ENCODE data around the gene RNF13.
"Not testable (repeated sequence)": the region's sequence is repeated elsewhere in the genome, so short reads cannot be mapped to it uniquely, and the experiment has no call there.

RNF13 gene

GRCh38 chr3:149867563-149867962, 54.5 kb downstream of the RNF13 start:
- Histone ChIP-seq H3K36me3 (ENCODE audit: insufficient read depth, low read length) (peaks cover 8% of the 10 kb centered on the region; the same call in 1 of the 2 replicates), H3K4me3 (ENCODE audit: low read depth, low read length) (no peak overlapping the region), H3K79me2 (ENCODE audit: control insufficient read depth, insufficient read depth, low read length, unreplicated experiment) (no peaks in the 10 kb centered on the region), H3K4me1 (ENCODE audit: control insufficient read depth, insufficient read depth, low read length, unreplicated experiment) (no peaks in the 10 kb centered on the region), H2AFZ (ENCODE audit: low read length, unreplicated experiment) (no peak overlapping the region), H3K27ac (ENCODE audit: low read depth, low read length) (no peak overlapping the region), H3K27me3 (ENCODE audit: insufficient read depth, low read length) (no peaks in the 10 kb centered on the region)

GRCh38 chr3:149871855-149872254, 58.8 kb downstream of the RNF13 start:
- Histone ChIP-seq H3K79me2 (ENCODE audit: control insufficient read depth, insufficient read depth, low read length, unreplicated experiment) (no peaks in the 10 kb centered on the region), H3K4me1 (ENCODE audit: control insufficient read depth, insufficient read depth, low read length, unreplicated experiment) (no peaks in the 10 kb centered on the region)

GRCh38 chr3:149872589-149872988, 59.6 kb downstream of the RNF13 start:
- H3K79me2 ChIP-seq (ENCODE audit: control insufficient read depth, insufficient read depth, low read length, unreplicated experiment), result no peaks in the 10 kb centered on the region
- H3K4me1 ChIP-seq (ENCODE audit: control insufficient read depth, insufficient read depth, low read length, unreplicated experiment), result no peaks in the 10 kb centered on the region
- H3K36me3 ChIP-seq (ENCODE audit: insufficient read depth, low read length), result peaks cover 4% of the 10 kb centered on the region; the same call in 1 of the 2 replicates
- H2AFZ ChIP-seq (ENCODE audit: low read length, unreplicated experiment), result no peak overlapping the region
- H3K27me3 ChIP-seq (ENCODE audit: insufficient read depth, low read length), result no peaks in the 10 kb centered on the region
- H3K4me3 ChIP-seq (ENCODE audit: low read depth, low read length), result no peak overlapping the region
- no peak overlapping the region for H3K27ac ChIP-seq (ENCODE audit: low read depth, low read length)

More at GRCh38 chr3:149871855-149872254, 58.8 kb downstream of the RNF13 start:
- Histone ChIP-seq H3K27me3 (ENCODE audit: insufficient read depth, low read length) (no peaks in the 10 kb centered on the region), H3K27ac (ENCODE audit: low read depth, low read length) (no peak overlapping the region), H3K36me3 (ENCODE audit: insufficient read depth, low read length) (peaks cover 4% of the 10 kb centered on the region; the same call in 1 of the 2 replicates), H3K4me3 (ENCODE audit: low read depth, low read length) (no peak overlapping the region), H2AFZ (ENCODE audit: low read length, unreplicated experiment) (no peak overlapping the region)

GRCh38 chr3:149877668-149878067, 64.7 kb downstream of the RNF13 start:
- H3K27ac ChIP-seq (ENCODE audit: low read depth, low read length), result no peak overlapping the region
- no peak overlapping the region for H3K4me3 ChIP-seq (ENCODE audit: low read depth, low read length)
- H3K4me1 ChIP-seq (ENCODE audit: control insufficient read depth, insufficient read depth, low read length, unreplicated experiment), result no peaks in the 10 kb centered on the region
- H2AFZ ChIP-seq (ENCODE audit: low read length, unreplicated experiment), result no peak overlapping the region
- H3K27me3 ChIP-seq (ENCODE audit: insufficient read depth, low read length), result no peaks in the 10 kb centered on the region
- no peaks in the 10 kb centered on the region for H3K79me2 ChIP-seq (ENCODE audit: control insufficient read depth, insufficient read depth, low read length, unreplicated experiment)
- H3K36me3 ChIP-seq (ENCODE audit: insufficient read depth, low read length), result no peaks in the 10 kb centered on the region

GRCh38 chr3:149879872-149880271, 66.9 kb downstream of the RNF13 start:
- no peaks in the 10 kb centered on the region for H3K36me3 ChIP-seq (ENCODE audit: insufficient read depth, low read length)
- no peak overlapping the region for H2AFZ ChIP-seq (ENCODE audit: low read length, unreplicated experiment)
- no peak overlapping the region for H3K27ac ChIP-seq (ENCODE audit: low read depth, low read length)
- H3K4me1 ChIP-seq (ENCODE audit: control insufficient read depth, insufficient read depth, low read length, unreplicated experiment), result no peaks in the 10 kb centered on the region
- no peaks in the 10 kb centered on the region for H3K27me3 ChIP-seq (ENCODE audit: insufficient read depth, low read length)
- H3K79me2 ChIP-seq (ENCODE audit: control insufficient read depth, insufficient read depth, low read length, unreplicated experiment), result no peaks in the 10 kb centered on the region
- no peak overlapping the region for H3K4me3 ChIP-seq (ENCODE audit: low read depth, low read length)

GRCh38 chr3:149881879-149882278, 68.9 kb downstream of the RNF13 start:
- Histone ChIP-seq H3K79me2 (ENCODE audit: control insufficient read depth, insufficient read depth, low read length, unreplicated experiment) (no peaks in the 10 kb centered on the region), H2AFZ (ENCODE audit: low read length, unreplicated experiment) (no peak overlapping the region), H3K4me1 (ENCODE audit: control insufficient read depth, insufficient read depth, low read length, unreplicated experiment) (no peaks in the 10 kb centered on the region), H3K4me3 (ENCODE audit: low read depth, low read length) (no peak overlapping the region), H3K36me3 (ENCODE audit: insufficient read depth, low read length) (no peaks in the 10 kb centered on the region), H3K27ac (ENCODE audit: low read depth, low read length) (no peak overlapping the region), H3K27me3 (ENCODE audit: insufficient read depth, low read length) (no peaks in the 10 kb centered on the region)

GRCh38 chr3:149883134-149883533, 70.1 kb downstream of the RNF13 start:
- no peak overlapping the region for H2AFZ ChIP-seq (ENCODE audit: low read length, unreplicated experiment)
- H3K4me3 ChIP-seq (ENCODE audit: low read depth, low read length), result no peak overlapping the region
- H3K4me1 ChIP-seq (ENCODE audit: control insufficient read depth, insufficient read depth, low read length, unreplicated experiment), result no peaks in the 10 kb centered on the region
- no peak overlapping the region for H3K27ac ChIP-seq (ENCODE audit: low read depth, low read length)
- no peaks in the 10 kb centered on the region for H3K36me3 ChIP-seq (ENCODE audit: insufficient read depth, low read length)
- no peaks in the 10 kb centered on the region for H3K79me2 ChIP-seq (ENCODE audit: control insufficient read depth, insufficient read depth, low read length, unreplicated experiment)
- H3K27me3 ChIP-seq (ENCODE audit: insufficient read depth, low read length), result no peaks in the 10 kb centered on the region

- H3K27ac ChIP-seq (ENCODE audit: low read depth, low read length); H3K4me1 ChIP-seq (ENCODE audit: control insufficient read depth, insufficient read depth, low read length, unreplicated experiment); H3K27me3 ChIP-seq (ENCODE audit: insufficient read depth, low read length); H3K4me3 ChIP-seq (ENCODE audit: low read depth, low read length); H3K79me2 ChIP-seq (ENCODE audit: control insufficient read depth, insufficient read depth, low read length, unreplicated experiment); H3K36me3 ChIP-seq (ENCODE audit: insufficient read depth, low read length); H2AFZ ChIP-seq (ENCODE audit: low read length, unreplicated experiment): not testable (repeated sequence)
Observed at GRCh38 chr3:149883860-149884259, 70.8 kb downstream of the RNF13 start.

GRCh38 chr3:149884848-149885247, 71.8 kb downstream of the RNF13 start:
- H2AFZ ChIP-seq (ENCODE audit: low read length, unreplicated experiment); H3K4me3 ChIP-seq (ENCODE audit: low read depth, low read length); H3K27me3 ChIP-seq (ENCODE audit: insufficient read depth, low read length); H3K79me2 ChIP-seq (ENCODE audit: control insufficient read depth, insufficient read depth, low read length, unreplicated experiment); H3K27ac ChIP-seq (ENCODE audit: low read depth, low read length); H3K4me1 ChIP-seq (ENCODE audit: control insufficient read depth, insufficient read depth, low read length, unreplicated experiment); H3K36me3 ChIP-seq (ENCODE audit: insufficient read depth, low read length): not testable (repeated sequence)

GRCh38 chr3:149886957-149887356, 73.9 kb downstream of the RNF13 start:
- H2AFZ ChIP-seq (ENCODE audit: low read length, unreplicated experiment), result no peak overlapping the region
- 0 out of 2 replicates have a peak, but pooled peaks cover 3% of the 10 kb centered on the region for H3K36me3 ChIP-seq (ENCODE audit: insufficient read depth, low read length)

GRCh38 chr3:149891621-149892020, 78.6 kb downstream of the RNF13 start:
- H3K27me3 ChIP-seq (ENCODE audit: insufficient read depth, low read length), result no peaks in the 10 kb centered on the region
- no peak overlapping the region for H2AFZ ChIP-seq (ENCODE audit: low read length, unreplicated experiment)
- H3K36me3 ChIP-seq (ENCODE audit: insufficient read depth, low read length), result peaks cover 3% of the 10 kb centered on the region; the same call in 1 of the 2 replicates
- no peak overlapping the region for H3K4me3 ChIP-seq (ENCODE audit: low read depth, low read length)
- no peak overlapping the region for H3K27ac ChIP-seq (ENCODE audit: low read depth, low read length)
- H3K79me2 ChIP-seq (ENCODE audit: control insufficient read depth, insufficient read depth, low read length, unreplicated experiment), result no peaks in the 10 kb centered on the region
- H3K4me1 ChIP-seq (ENCODE audit: control insufficient read depth, insufficient read depth, low read length, unreplicated experiment), result peaks cover 12% of the 10 kb centered on the region

More at GRCh38 chr3:149886957-149887356, 73.9 kb downstream of the RNF13 start:
- no peak overlapping the region for H3K27ac ChIP-seq (ENCODE audit: low read depth, low read length)
- H3K4me1 ChIP-seq (ENCODE audit: control insufficient read depth, insufficient read depth, low read length, unreplicated experiment), result no peaks in the 10 kb centered on the region
- H3K79me2 ChIP-seq (ENCODE audit: control insufficient read depth, insufficient read depth, low read length, unreplicated experiment), result no peaks in the 10 kb centered on the region
- H3K4me3 ChIP-seq (ENCODE audit: low read depth, low read length), result no peak overlapping the region
- H3K27me3 ChIP-seq (ENCODE audit: insufficient read depth, low read length), result no peaks in the 10 kb centered on the region

Measured in ACC112 (cell line).